T-helper 22 cell (primary cell): ENCODE measurements around the gene RCSD1.
A peak's percentile ranks its signal among the peaks of the same experiment; 100 is the strongest.
"Not testable (repeated sequence)": the region's sequence is repeated elsewhere in the genome, so short reads cannot be mapped to it uniquely, and the experiment has no call there.

ENCODE experiments used
- DNase-seq: peaks from one replicate; pipeline ENCODE4 v3.0.0-alpha.2; 2020; ENCODE audit warnings: low read depth

Gene RCSD1

DNA sequence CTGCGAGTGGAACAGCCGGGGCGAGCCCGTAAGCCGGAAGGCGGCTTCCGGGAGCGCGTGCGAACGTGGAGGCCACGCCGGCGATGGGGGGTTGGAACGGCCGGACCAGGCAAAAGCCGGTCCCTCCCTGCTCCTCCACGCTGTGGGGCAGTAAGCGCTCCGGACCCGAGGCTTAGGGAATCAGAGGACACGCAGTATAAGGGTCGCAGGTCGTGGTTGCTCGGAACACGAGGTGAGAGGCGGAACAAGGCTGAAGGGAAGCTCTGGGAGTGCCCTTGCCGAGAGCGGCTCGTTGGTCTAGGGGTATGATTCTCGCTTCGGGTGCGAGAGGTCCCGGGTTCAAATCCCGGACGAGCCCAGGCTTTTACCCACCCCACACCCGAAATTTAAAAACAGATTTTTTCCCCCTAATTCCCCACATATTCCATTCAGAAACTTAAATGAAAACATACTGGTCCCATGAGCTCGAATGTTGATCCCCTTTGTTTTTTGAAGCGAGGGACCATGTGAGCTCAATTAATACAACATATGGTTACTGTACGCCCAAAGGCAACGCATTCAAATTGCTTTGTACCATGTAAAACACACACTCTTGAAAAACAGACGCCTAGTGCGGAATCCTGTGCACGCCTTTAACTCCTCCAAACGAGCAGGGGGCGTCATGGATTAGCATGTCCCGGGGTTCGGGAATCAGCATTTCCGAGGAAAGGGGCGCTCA lies 84.6 kb downstream of the RCSD1 start:
- peak; percentile 63 for DNase-seq

GRCh38 chr1:167715157-167715999 lies 85.3 kb downstream of the RCSD1 start:
- DNase-seq: peak; percentile 65

GRCh38 chr1:167716000-167716271 lies 85.9 kb downstream of the RCSD1 start:
- DNase-seq: no peak

- no peak for DNase-seq
Measured at GRCh38 chr1:167717351-167717750, 87.3 kb downstream of the RCSD1 start.

GRCh38 chr1:167718914-167719691 lies 89.1 kb downstream of the RCSD1 start:
- DNase-seq: no peak

DNA sequence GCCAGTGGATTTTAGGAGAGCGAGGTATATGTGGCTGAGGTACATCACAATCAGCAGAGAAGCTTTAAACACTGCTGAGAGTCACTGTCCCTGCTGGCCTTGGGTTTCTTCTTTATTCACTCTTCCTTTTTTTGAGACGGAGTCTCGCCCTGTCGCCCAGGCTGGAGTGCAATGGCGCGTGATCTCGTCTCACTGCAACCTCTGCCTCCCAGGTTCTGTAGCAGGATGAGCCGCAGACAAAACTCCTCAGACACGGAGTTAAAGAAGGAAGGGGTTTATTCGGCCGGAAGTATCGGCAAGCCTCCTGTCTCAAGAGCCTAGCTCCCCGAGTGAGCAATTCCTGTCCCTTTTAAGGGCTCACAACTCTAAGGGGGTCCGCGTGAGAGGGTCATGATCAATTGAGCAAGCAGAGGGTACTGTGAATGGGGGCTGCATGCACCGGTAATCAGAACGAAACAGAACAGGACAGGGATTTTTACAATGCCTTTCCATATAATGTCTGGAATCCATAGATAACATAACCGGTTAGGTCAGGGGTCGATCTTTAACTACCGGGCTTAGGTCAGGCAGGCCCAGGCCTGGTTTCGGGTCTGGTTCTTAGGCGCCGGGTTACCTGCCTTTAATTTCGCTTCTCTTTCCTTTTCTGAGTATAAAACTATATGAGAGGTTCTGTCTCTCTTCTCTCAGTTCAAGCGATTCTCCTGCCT lies 89.8 kb downstream of the RCSD1 start:
- DNase-seq: not testable (repeated sequence)

DNA sequence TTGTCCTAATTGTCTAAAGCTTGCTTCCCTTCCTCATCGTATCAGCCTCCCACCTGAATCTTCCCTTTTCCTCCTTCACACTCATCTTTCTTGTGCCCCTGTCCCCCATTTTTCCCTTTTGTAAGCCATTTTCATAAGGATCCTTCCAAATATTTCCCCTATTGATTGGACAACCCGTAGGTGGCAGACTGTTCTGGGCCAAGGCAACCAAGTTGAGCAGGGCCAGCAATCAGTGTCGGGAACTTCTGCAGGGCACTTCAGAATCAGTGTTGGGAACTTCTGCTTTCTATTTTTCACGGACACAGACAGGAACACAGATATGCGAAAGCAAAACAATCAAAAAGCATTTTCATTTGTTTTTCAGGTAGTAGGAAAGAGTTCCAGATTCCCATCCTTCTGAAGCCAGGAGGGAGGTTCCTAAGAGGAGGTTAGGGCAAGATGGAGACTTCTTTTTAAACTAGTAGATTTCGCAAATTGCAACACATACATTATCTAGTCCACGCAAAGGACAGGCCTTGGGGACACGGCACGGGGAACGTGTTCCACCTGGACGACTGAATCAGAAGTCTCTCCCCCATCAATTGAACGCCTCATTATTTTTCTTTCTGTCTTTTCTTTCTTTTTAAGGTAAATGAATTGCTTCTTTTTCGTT lies 91.1 kb downstream of the RCSD1 start:
- no peak for DNase-seq

DNA sequence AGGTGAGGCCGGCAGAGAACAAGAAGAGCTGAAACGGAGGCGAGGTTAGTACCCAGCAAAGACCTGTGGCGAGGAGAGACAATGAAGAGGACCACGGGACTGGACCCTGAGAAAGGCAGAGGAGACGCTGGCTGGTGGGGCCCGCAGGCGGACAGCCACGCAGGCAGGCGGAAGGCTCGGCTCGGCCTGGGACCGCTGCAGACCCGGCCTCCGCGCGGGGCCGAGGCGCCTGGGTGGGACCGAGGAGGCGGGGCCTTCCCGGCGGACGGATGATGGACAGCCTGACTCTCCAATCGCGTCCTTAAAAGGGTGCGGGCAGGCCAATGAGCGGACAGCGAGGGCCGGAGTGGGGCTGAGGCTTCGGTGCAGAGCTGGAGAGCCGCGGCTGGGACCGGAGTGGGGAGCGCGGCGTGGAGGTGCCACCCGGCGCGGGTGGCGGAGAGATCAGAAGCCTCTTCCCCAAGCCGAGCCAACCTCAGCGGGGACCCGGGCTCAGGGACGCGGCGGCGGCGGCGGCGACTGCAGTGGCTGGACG lies 91.7 kb downstream of the RCSD1 start, which contains the start of gene MPZL1:
MPZL1 (plus strand) TSS at position 366 of the 535 bp plus-strand sequence. CDS start 170 bp downstream, outside the sequence.
- peak; percentile 74 for DNase-seq

GRCh38 chr1:167722152-167722869 lies 92.3 kb downstream of the RCSD1 start:
- DNase-seq: peak; percentile 12

- no peak for DNase-seq
Measured at GRCh38 chr1:167722870-167723251, 92.8 kb downstream of the RCSD1 start.

DNA sequence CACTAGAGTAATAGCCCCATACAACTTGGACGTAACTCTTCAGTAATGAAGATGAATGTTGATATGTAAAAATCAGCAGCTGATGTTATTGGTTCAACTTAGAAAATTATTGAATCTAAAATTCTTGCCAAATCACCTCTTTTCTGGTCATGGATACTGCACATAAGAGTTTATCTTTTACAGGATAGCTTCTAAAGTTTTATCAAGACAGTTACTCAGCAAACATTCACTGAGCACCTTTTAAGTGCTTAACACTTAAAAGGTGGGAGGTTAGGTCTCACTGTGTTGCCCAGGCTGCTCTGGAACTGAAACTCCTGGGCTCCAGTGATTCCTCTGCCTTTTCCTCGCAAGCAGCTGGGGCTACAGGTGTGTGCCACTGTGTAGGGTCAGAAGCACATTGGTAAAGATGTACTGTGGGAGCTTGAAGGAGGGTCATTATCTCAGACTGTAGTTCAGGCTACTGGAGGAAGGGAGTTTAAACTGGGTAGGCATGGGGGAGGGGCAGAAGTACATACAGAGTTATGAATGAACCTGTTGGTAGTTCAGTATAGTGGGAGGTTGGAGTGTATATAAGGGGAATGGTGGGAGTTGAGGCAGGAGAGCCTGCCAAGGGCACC lies 93.8 kb downstream of the RCSD1 start:
- DNase-seq: no peak

- no peak for DNase-seq
Measured at GRCh38 chr1:167726008-167726407, 96.0 kb downstream of the RCSD1 start.

- DNase-seq: no peak
Measured at GRCh38 chr1:167728818-167729410, 98.9 kb downstream of the RCSD1 start.

- no peak for DNase-seq
Measured at GRCh38 chr1:167734227-167734626, 104.2 kb downstream of the RCSD1 start.

DNA sequence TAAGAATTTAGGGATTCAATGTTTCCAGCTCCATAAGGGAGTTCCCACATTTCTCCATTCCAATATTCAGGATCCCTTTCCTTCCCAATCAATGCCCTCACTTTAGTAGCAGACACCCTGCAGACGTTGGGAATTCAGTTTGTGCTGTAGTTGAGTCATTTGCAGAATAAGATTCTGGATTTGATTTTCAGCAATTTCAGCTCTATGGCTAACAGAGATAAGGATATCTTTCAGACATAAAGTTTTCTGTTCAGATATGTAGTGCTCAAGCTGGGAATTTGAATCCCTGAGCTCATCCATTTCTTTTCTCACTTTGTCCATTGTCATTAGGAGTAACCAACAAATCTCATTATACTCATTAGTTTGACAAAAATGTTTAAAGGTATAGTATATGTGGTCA lies 104.8 kb downstream of the RCSD1 start:
- no peak for DNase-seq

- DNase-seq: no peak
Measured at GRCh38 chr1:167737169-167737568, 107.1 kb downstream of the RCSD1 start.

DNA sequence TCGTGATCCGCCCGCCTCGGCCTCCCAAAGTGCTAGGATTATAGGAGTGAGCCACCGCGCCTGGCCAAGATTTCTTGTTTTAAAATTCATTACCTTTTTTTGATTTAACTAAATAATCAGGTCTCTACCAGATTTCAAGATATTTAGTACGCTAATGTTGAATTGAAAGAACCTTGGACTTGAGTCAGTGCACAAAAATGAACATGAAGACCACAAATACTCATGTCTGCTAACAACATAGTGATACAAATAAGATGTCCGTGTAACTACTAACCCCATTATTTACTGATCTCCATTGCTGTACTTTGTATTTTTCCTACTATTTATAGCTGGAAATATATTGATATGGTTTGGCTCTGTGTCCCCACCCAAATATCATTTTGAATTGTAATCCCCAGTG lies 108.1 kb downstream of the RCSD1 start:
- DNase-seq: no peak

GRCh38 chr1:167739752-167740151 lies 109.7 kb downstream of the RCSD1 start:
- no peak for DNase-seq

DNA sequence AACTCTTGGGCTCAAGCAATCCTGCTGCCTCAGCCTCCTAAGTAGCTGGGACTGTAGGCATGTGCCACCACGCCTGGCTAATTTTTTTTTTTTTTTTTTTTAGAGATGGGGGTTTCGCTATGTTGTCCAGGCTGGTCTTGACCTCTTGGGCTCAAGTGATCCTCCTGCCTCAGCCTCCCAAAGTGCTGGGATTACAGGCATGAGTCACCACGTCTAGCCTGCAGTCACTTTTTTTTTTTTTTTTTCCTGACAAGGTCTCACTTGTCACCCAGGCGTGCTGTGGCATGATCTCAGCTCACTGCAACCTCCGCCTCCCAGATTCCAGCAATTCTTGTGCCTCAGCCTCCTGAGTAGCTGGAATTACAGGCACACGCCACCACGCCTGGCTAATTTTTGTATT lies 111.1 kb downstream of the RCSD1 start:
- not testable (repeated sequence) for DNase-seq
